Thyroid gland (tissue), 4 donors: ENCODE results near the gene PPP1R36. TPM values are rescaled to one million over a fixed set of nuclear protein-coding genes. Genes with fewer than 3 reads are reported as not detected.

ENCODE experiments used
- DNase-seq, 2 donors: peaks; one replicate each; pipeline ENCODE4 v3.0.0-alpha.2; 2019
- H3K27ac ChIP-seq, 3 donors: fragments of 200-600 bp; sonication (generic); 1 replicate in 2 of 3; 2 replicates in 1 of 3; pipeline ENCODE4 v1.5.1; 2016 to 2019; ENCODE audit warnings: mild to moderate bottlenecking in 1 of 3, moderate library complexity in 1 of 3
- H3K27me3 ChIP-seq: fragments of 200-600 bp; sonication (generic); one replicate; pipeline ENCODE4 v1.5.1; 2019
- H3K36me3 ChIP-seq, 2 donors: fragments of 200-600 bp; sonication (generic); one replicate each; pipeline ENCODE4 v1.5.1; 2016 to 2019
- H3K4me1 ChIP-seq, 2 donors: fragments of 200-600 bp; sonication (generic); one replicate each; pipeline ENCODE4 v1.5.1; 2017 to 2019
- H3K4me3 ChIP-seq, 3 donors: fragments of 200-600 bp; sonication (generic); replicated peaks in 1 of 3; 1 replicate in 2 of 3; 2 replicates in 1 of 3; pipeline ENCODE4 v1.5.1; 2016; ENCODE audit warnings: mild to moderate bottlenecking in 1 of 3
- H3K9me3 ChIP-seq: fragments of 200-600 bp; sonication (generic); one replicate; pipeline ENCODE4 v1.5.1; 2017
- POLR2A ChIP-seq, 2 donors: fragments of 450-650 bp; IDR thresholded peaks; one replicate each; pipeline ENCODE4 v1.6.1; 2017; ENCODE audit warnings: antibody characterized with exemption in 2 of 2, mild to moderate bottlenecking in 2 of 2, moderate library complexity in 1 of 2
- WGBS, 2 donors: methylation state at CpG; one replicate each; pipeline ENCODE4 v1.1.5; 2017; 5-methylcytosine and 5-hydroxymethylcytosine counted together
- intact Hi-C: fragments of 100-400 bp; cut with DNase I; formaldehyde crosslinking; loops from one replicate; pipeline ENCODE4 v1.15.1; 2023
- total RNA-seq, 4 donors: library from RNA; depleted of rRNA; stranded (reverse); fragments of >200 nt; gene quantifications; one replicate each; pipeline ENCODE4 v1.2.3, GENCODE V29; 2016
- TF ChIP-seq, protein P1 (sequence below), 6 experiments: fragments of 200-600 bp in 3 of 6; fragments of 450-650 bp in 3 of 6; sonication (generic) in 3 of 6; IDR thresholded peaks; one replicate each; pipeline ENCODE4 v1.5.1; 2016 to 2019; ENCODE audit warnings: antibody characterized with exemption in 6 of 6, mild to moderate bottlenecking in 2 of 6, inconsistent platforms in 1 of 6, moderate library complexity in 1 of 6

Gene PPP1R36
- total RNA-seq, 4 donors from 2014 or later, result 0.54 to 0.67 (median 0.63) TPM; not detected in 1

DNA sequence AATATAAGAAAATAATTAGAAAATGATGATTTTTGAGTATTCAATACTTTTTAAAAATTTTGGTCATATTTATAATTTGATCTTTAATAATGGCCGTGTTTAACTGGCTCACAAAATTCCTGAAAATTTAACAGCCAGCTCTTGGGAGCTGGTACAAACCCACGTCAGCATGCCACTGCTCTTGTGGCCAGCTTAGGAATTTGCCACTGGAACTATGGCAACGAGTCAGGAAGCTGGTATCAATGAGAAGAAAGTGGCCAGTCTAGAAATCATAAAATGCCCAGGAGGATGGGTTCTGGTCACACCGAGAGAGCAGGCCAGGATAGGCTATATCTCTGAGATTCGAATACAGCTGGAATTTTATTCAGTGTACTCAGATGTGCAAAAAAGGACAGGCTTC lies 82.3 kb downstream of the PPP1R36 start:
- no peaks in the 10 kb centered on the region for H3K27me3 ChIP-seq
- intact Hi-C loops, result no loop called here
- peaks cover 0 to 17% of the 10 kb centered on the region in 2 donors for H3K4me1 ChIP-seq
- H3K4me3 ChIP-seq, result no peak overlapping the region
- no peaks in the 10 kb centered on the region for H3K9me3 ChIP-seq
- no peak overlapping the region for H3K27ac ChIP-seq
- TF ChIP-seq, protein P1, sequence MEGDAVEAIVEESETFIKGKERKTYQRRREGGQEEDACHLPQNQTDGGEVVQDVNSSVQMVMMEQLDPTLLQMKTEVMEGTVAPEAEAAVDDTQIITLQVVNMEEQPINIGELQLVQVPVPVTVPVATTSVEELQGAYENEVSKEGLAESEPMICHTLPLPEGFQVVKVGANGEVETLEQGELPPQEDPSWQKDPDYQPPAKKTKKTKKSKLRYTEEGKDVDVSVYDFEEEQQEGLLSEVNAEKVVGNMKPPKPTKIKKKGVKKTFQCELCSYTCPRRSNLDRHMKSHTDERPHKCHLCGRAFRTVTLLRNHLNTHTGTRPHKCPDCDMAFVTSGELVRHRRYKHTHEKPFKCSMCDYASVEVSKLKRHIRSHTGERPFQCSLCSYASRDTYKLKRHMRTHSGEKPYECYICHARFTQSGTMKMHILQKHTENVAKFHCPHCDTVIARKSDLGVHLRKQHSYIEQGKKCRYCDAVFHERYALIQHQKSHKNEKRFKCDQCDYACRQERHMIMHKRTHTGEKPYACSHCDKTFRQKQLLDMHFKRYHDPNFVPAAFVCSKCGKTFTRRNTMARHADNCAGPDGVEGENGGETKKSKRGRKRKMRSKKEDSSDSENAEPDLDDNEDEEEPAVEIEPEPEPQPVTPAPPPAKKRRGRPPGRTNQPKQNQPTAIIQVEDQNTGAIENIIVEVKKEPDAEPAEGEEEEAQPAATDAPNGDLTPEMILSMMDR (IDR thresholded peaks at IDR 0.05), result no peak
- no peak for TF ChIP-seq POLR2A (IDR thresholded peaks at IDR 0.05)
- H3K36me3 ChIP-seq, result no peaks in the 10 kb centered on the region
- WGBS, 2 donors, result 84 to 86% methylated on average over 5 of the region's 5 CpGs
- no peak for DNase-seq

DNA sequence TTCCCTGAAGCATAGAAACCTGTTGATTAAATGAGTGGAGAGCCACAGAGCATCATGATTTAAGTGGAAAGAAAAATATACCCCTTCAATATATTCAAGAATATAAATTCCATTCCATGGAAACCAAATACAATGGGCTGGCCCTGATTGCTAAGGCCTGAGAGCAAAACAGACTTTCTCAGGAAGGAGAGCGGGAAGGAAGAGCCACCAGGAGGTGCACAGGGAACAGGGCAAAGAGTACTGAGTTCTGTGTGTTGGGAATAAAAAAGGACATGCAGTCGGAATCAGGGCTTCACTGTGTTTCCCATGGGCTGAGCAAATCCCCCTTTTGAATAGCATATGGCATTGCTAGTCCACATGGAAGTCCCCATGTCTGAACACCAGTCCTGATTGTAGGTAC lies 84.8 kb downstream of the PPP1R36 start:
- Histone ChIP-seq H3K9me3 (no peaks in the 10 kb centered on the region), H3K27me3 (no peaks in the 10 kb centered on the region), H3K27ac (no peak overlapping the region), H3K4me1 (no peaks in the 10 kb centered on the region), H3K4me3 (no peak overlapping the region), H3K36me3 (no peaks in the 10 kb centered on the region)
- DNase-seq, result no peak
- TF ChIP-seq, protein P1 (IDR thresholded peaks at IDR 0.05), result no peak
- no peak for TF ChIP-seq POLR2A (IDR thresholded peaks at IDR 0.05)
- intact Hi-C loops, result no loop called here
- 63 to 76% methylated on average over 2 of the region's 2 CpGs for WGBS, 2 donors

DNA sequence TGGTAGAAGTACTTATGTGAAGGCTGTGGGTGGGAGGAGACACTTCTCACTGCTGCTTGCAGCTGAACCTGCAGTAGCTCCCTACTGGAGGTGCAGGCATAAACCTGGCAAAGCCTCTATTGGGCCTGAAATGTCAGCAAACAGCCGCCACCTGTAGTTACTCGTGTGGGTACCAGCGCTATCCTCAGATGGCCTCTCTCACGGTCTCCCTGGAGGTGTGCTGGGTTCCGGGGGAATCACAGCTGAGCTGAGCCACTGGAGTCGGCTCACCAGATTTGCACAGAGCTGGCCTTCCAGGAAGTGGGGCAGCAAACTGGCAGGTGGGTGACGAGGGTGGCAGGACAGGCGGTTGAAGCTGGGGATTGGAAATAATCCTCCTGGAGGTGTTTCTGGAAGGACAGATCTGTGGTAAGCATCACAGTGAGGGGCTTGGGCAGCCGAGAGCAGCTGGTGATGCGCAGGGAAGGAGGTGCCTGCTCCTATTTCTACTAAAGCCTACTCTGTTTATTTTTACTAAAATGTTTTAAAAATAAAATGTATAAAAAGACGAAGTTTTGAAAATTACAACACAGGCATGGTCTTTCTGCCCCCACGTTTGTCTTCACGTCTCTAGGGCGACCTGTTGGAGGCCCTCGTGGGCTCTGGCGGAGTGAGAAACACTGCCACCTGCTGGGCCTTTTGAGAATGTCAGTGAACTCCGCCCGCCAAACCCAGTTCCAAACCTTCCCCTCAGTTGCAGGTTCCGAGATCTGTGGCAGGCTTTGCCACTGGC lies 86.6 kb downstream of the PPP1R36 start:
- no peak overlapping the region for H3K4me3 ChIP-seq
- TF ChIP-seq, protein P1 (IDR thresholded peaks at IDR 0.05), result peak; percentile 72 to 92 (median 79)
- TF ChIP-seq POLR2A (IDR thresholded peaks at IDR 0.05), result no peak
- intact Hi-C loops, result no loop called here
- no peaks in the 10 kb centered on the region for H3K9me3 ChIP-seq
- 42% methylated on average over 19 of the region's 19 CpGs for WGBS, 2 donors
- DNase-seq, result peak; percentile 62 to 63
- no peaks in the 10 kb centered on the region for H3K4me1 ChIP-seq
- no peak overlapping the region for H3K27ac ChIP-seq
- H3K27me3 ChIP-seq, result no peaks in the 10 kb centered on the region
- no peaks in the 10 kb centered on the region for H3K36me3 ChIP-seq

DNA sequence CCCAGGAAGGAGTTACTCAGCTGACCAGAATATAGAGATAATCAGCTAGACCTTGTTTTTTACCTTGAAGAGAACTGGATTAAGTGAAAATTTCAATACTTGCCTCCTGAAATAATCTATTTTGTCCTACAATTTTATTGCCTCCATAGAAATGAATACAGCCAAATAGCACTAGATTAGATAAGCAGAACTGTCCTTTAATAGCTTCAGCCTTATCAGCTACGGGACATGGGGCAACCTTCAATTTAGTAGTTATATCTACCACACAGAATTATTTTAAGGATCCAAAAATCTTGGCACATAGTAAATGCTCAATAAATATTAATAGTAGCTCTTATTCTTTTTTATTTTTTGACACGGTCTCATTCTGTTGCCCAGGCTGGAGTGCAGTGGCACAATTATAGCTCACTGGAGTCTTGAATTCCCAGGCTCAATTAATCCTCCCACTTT lies 87.2 kb downstream of the PPP1R36 start:
- Histone ChIP-seq H3K36me3 (no peaks in the 10 kb centered on the region), H3K27me3 (no peaks in the 10 kb centered on the region), H3K4me1 (no peaks in the 10 kb centered on the region), H3K27ac (no peak overlapping the region), H3K4me3 (no peak overlapping the region), H3K9me3 (no peaks in the 10 kb centered on the region)
- 57 to 60% methylated on average over 2 of the region's 2 CpGs for WGBS, 2 donors
- intact Hi-C loops, result no loop called here
- TF ChIP-seq, protein P1 (IDR thresholded peaks at IDR 0.05), result no peak
- no peak for TF ChIP-seq POLR2A (IDR thresholded peaks at IDR 0.05)
- no peak for DNase-seq

DNA sequence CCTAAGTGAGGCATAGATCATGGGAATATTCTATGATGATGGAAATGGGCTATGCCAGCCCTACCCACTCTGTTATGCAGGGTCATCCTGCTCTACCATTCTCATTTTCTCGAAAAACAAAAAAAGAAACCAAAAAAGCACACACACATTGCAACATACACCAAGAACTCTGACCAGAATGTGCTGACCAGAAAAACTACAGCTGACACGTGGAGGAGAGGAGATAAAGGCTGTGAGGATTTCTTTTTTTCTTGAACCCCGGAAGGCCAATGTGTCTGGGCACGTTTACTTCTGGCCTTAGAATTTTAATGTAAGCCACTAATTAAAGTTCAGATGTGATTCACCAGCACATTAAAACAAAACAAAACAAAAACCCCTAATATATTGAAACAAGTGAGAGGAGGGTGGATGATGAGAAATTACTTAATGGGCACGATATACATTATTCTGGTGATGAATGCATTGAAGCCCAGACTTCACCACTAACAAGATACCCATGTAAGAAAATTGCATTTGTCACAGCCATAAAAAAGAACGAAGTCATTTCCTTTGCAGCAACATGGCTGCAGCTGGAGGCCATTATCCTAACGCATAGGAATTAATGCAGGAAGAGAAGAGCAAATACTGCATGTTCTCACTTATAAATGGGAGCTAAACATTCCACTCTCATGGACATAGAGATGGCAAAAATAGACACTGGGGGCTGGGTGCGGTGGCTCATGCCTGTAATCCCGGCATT lies 88.1 kb downstream of the PPP1R36 start:
- intact Hi-C loops, result no loop called here
- 88 to 92% methylated on average over 9 of the region's 9 CpGs for WGBS, 2 donors
- DNase-seq, result no peak

More for the DNA sequence above, 88.1 kb downstream of the PPP1R36 start:
- Histone ChIP-seq H3K36me3 (no peaks in the 10 kb centered on the region), H3K4me3 (no peak overlapping the region), H3K9me3 (no peaks in the 10 kb centered on the region), H3K4me1 (no peaks in the 10 kb centered on the region), H3K27me3 (no peaks in the 10 kb centered on the region), H3K27ac (no peak overlapping the region)
- TF ChIP-seq, protein P1 (IDR thresholded peaks at IDR 0.05), result no peak
